Measurements from ENCODE around the gene RPS2.
A peak's percentile ranks its signal among the peaks of the same experiment; 100 is the strongest.

RPS2 gene

GRCh38 chr16:1981398-1981836 lies 16.8 kb upstream of the RPS2 start, which contains the start of gene NOXO1:
NOXO1 (minus strand) TSS chr16:1981469; CDS start chr16:1981179, 290 bp downstream.
- no peak for DNase-seq (ENCODE audit: low spot score)

DNA sequence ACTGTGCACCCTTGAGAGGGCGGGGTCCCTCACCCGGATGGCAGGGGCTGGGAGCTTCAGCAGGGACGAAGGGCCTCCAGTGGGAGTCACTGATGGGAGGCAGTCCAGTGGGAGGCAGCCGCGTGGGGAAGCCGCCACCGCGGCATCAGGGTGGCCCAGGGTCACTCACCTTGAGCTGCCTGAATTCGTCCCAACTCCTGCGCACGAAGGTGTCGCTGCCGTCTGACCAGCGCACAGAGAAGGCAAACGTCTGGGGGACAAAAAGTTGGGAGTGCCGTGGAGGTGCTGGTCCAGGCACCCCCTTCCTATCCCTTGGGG lies 16.1 kb upstream of the RPS2 start:
- no peak for DNase-seq (ENCODE audit: low spot score)

GRCh38 chr16:1980030-1980769 lies 15.6 kb upstream of the RPS2 start:
- no peak for DNase-seq (ENCODE audit: low spot score)

DNA sequence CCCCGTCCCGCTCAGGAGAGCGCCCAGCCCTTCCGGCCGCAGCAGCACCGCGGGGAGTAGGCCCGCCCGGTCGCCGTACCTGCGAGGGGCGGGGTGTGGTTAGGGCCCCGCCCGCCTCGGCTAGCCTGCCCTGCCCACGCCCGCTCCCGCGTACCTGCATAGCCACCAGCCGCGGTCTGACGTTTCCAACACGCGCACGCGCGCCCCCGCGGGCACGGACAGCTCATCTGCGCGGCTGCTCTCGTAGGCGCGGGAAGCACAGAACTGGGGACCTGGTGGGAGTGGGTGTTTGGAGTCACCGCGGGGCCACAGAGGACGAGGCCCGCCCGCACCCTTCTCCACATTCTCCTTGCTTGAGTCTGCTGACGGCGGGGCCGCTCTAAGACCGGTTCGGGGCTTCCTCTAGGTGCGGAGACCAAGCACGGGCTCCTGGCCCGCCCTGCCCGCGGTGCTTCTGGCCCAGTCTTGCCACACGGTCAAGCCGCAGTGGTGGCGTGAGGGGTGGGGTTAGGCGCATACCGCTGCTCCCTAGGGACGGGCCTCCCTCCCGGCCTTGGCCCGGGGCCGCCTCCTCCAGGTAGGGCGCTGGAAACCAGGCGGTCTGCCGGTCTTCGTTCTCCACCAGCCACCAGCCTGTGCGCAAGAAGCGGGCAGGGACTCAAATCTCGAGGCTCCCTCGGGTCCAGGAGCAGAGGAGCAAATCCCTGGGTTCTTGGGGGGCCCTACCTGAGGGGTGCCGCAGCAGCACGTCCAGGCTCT lies 14.8 kb upstream of the RPS2 start:
- no peak for DNase-seq (ENCODE audit: low spot score)

- no peak for DNase-seq (ENCODE audit: low spot score)
These were observed 14.0 kb upstream of the RPS2 start for GRCh38 chr16:1978476-1979120.

- DNase-seq (ENCODE audit: low spot score), result no peak
These were observed 13.2 kb upstream of the RPS2 start for GRCh38 chr16:1977875-1978268.

DNA sequence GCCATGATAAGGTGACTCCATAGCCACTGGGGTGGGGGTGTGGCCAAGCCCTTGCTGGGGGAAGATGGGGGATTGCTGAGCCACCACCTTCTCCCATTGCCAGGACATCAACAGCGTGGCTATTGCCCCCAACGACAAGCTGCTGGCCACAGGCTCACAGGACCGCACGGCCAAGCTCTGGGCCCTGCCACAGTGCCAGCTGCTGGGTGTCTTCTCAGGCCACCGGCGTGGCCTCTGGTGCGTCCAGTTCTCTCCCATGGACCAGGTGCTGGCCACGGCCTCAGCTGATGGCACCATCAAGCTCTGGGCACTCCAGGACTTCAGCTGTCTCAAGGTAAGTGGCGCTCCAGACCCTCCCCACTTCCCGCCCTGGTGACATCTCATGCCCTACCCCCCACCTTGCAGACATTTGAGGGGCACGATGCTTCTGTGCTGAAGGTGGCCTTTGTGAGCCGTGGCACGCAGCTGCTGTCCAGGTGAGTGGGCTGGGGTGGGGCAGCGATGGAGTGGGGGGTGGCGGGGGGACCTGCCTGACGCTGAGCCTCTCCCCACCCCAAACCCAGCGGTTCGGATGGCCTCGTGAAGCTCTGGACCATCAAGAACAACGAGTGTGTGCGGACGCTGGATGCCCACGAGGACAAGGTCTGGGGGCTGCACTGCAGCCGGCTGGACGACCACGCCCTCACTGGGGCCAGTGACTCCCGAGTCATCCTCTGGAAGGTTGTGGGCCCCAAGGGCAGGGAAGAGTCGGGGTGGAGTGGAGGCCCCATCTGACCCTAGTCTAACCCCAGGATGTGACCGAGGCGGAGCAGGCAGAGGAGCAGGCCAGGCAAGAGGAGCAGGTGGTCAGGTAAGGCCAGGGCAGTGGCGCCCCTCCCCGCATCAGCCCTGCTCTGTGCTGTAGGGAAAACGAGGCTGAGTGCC lies 12.6 kb upstream of the RPS2 start:
- no peak for DNase-seq (ENCODE audit: low spot score)

DNA sequence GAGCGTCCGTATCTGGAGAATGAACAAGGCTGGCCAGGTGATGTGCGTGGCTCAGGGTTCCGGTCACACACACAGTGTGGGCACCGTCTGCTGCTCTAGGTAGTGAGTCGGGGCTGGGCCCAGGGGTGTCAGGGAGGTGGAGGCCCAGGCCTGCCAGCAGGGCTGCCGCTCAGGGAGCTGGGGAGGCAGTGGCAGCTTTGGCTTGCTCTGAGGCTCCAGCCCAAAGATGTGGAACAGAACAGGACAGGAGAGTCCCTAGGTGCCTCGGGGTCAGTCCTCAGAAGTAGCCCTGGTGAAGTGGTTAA lies 11.5 kb upstream of the RPS2 start:
- no peak for DNase-seq (ENCODE audit: low spot score)

DNA sequence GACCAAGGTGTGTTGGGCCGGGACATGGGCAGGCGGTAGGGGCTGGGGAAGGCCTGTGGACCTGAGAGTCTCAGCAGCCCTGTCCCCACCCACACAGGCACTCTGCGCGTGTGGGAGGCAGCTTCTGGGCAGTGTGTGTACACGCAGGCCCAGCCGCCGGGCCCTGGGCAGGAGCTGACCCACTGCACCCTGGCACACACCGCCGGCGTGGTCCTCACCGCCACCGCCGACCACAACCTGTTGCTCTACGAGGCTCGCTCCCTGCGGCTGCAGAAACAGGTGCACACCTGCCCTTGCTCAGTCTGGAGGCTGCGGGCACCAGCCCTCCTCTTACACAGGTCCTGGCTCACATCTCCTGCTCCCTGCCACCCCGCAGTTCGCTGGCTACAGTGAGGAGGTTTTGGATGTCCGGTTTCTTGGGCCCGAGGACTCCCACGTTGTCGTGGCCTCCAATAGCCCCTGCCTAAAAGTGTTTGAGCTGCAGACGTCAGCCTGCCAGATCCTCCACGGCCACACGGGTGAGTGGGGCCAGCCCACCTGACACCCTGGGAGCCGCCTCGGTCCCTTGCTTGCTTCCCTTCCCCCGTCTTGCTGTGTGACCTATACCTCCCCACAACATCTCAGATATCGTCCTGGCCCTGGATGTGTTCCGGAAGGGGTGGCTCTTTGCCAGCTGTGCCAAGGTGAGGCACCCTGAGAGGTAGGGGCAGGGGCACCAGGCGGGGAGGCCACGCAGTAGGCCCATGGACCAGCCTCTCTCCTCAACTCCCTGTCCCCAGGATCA lies 11.0 kb upstream of the RPS2 start:
- no peak for DNase-seq (ENCODE audit: low spot score)

DNA sequence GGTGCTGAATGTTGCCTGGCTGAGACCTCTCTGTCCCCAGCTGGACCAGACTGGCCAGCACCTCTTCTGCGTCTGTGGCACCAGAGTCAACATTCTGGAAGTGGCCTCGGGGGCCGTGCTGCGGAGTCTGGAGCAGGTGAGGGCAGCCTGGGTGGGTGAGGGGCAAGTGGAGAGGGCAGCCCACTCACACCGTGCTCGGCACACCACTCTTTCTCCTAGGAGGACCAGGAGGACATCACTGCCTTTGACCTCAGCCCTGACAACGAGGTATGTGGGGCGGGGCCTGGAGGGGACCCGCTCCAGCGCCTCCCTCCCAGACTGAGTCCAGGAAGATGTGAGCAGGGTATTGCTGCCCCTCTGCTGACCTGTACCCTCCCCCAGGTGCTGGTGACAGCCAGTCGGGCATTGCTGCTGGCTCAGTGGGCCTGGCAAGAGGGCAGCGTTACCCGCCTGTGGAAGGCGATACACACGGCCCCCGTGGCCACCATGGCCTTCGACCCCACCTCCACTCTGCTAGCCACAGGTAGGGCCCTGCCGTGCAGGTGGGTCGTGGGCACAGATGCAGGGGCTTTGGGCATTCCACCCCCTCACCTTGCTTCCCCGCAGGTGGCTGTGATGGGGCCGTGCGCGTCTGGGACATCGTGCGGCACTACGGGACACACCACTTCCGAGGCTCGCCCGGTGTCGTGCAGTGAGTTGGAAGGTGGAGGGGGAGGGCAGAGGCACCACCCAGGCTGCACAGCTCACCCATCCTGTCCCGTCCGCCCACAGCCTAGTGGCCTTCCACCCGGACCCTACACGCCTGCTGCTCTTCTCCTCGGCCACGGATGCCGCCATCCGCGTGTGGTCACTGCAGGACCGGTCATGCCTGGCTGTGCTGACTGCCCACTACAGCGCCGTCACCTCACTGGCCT lies 9.8 kb upstream of the RPS2 start:
- no peak for DNase-seq (ENCODE audit: low spot score)

DNA sequence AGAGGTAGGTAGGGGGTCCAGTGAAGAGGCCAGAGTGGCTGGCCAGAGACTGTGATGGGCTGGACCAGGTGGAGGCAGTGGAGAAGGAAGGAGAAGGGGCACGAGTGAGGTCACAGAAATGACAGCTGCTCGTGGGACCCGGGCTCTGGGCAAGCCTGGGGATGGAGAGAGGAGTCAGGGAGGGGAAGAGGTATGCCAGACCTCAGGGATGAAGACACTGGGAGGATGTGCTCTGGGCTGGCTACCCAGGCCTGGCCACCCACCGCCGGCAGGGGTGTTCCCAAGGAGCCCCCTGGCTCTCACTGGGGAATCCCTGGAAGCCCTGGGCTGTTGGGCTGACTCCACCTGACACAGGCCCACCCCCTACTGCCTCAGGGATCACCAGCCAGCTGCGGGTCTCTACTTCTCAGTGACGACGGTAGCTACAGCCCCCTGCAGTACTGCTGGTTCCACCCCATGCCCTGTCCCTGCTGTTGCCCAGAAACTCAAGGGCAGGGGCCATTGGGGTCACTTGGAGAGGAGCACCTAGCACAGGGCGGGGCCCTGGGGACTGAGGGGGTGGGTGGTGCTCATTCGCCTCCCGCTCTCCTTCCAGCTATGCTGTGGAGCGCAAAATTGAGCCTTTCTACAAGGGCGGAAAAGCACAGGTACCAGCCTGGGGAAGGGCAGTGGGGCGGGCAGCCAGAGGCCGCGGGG lies 9.0 kb upstream of the RPS2 start:
- no peak for DNase-seq (ENCODE audit: low spot score)

GRCh38 chr16:1972490-1972877 lies 7.9 kb upstream of the RPS2 start:
- DNase-seq (ENCODE audit: low spot score), result no peak

DNA sequence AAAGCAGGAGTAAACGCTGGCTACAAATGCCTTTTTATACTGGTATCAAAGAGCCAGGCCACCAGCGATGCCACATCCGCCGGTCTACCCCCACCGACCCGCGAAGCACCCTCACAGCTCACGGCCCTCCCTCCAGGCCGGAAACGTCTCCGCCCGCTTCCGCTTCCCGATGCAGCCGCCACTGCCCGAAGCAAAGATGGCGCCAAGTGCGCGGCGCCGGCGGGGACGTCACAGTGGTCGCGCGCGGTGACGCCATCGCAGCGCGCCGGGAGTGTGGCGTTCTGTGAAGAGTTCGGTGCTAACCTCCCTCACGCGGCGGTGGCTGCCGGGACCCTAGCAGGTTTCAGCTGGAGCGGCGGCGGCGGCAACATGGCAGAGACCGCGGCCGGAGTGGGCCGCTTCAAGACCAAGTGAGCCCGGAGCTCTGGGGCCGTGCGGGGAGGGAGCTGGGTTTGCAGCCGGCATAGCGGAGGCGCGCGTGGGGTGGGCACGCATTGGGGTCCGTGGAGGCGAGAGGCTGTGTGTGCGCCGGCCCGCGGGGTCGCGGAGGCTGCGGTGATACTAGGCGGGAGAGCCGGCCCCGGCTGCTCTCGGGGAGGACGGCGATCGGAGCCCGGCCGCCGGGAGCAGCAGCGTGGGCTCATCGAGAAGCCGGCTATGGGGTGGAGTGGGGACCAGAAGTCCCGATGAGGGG lies 7.3 kb upstream of the RPS2 start, which contains the start of gene TBL3:
Gene TBL3 (plus strand): TSS at position 258 of the 694 bp plus-strand sequence. CDS start 112 bp downstream, at position 370.
- DNase-seq (ENCODE audit: low spot score), result peak; percentile 95

DNA sequence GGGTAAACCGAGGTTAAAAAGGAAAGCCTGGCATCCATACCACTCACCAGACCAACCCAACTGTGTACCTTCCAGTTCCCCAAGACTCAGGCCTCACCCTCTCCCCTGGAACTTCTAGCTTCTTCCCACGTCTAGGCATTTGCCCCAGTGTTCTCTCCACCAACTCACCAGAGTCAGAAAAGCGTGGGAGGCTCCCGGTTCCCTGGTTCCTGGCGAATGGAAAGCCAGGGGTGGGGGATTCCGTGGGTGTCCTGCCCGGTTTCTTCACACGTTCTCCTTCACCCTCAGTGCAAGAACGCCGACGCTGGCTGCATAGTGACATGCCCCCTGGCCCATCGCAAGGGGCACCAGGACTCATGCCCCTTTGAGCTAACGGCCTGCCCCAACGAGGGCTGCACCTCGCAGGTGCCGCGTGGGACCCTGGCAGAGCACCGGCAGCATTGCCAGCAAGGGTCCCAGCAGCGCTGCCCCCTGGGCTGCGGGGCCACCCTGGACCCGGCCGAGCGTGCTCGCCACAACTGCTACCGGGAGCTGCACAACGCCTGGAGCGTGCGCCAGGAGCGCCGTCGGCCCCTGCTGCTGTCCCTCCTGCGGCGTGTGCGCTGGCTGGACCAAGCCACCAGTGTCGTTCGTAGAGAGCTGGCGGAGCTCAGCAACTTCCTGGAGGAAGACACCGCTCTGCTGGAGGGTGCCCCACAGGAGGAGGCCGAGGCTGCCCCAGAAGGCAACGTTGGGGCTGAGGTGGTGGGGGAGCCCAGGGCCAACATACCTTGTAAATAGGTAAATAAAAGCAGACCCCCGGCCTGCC lies 3.7 kb upstream of the RPS2 start:
- DNase-seq (ENCODE audit: low spot score), result no peak

DNA sequence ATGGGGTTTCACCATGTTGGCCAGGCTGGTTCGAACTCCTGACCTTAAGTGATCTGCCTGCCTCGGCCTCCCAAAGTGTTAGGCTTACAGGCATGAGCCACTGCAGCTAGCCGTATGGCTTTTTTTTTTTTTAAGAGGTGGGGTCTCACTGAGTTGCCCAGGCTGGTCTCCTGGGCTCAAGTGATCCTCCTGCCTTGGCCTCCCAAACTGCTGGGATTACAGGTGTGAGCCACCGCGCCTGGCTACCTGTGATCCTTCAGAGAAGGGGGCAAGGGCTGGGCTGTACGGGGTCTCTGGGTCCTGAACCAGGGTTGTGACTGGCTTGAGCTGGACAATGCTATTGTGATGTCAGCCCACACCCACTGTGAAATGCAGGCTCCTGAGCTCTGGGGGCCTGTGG lies 1.8 kb upstream of the RPS2 start, which contains the start of gene RNF151:
Gene RNF151 (plus strand): TSS at position 397 of the 400 bp plus-strand sequence. CDS start 26 bp downstream, outside the sequence.
- DNase-seq (ENCODE audit: low spot score), result no peak

DNA sequence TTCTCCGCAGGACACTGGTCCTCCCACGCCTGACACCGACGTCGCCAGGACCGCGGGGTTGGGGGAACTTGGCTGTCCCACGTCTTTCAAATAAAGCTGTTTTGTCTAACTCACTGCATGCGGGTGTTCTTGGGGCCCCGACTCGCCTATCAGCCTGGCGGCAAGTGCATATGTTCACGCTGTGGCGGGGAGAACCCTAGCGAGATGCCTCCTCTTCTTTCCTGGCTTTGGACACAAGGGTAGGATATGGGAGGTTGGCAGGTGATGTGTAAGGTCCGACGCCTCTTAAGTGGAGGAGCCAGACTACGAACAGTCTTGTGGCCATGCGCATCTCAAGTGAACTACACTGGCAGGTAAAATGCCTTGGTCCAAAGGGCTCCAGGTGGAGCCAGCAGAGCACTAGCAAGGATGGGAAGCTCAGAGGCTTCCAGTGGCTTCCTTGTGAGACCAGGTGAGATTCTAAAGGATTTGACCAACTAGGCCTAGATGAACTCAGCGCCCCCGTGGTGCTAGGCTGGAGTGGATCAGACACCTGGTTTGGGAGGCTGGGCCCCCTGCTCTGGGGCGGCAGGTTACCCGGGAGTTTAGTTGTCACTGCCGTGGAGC lies 873 bp upstream of the RPS2 start:
- no peak for DNase-seq (ENCODE audit: low spot score)

GRCh38 chr16:1963806-1964505 lies 670 bp downstream of the RPS2 start:
- DNase-seq (ENCODE audit: low spot score), result no peak
